Large intestine (tissue), 3 donors: ENCODE results near the gene PNP. TPM values are rescaled to one million over a fixed set of nuclear protein-coding genes. Genes with fewer than 3 reads are reported as not detected.
A peak's percentile ranks its signal among the peaks of the same experiment; 100 is the strongest.
"Not testable (repeated sequence)": the region's sequence is repeated elsewhere in the genome, so short reads cannot be mapped to it uniquely, and the experiment has no call there.

Source experiments
- DNase-seq, 2 donors: peaks; one replicate each; pipeline versions ENCODE4 v3.0.0 to v3.0.0-alpha.2; 2013
- H3K27ac ChIP-seq: one replicate; pipeline ENCODE4 v1.5.1; 2013; ENCODE audit warnings: low read length
- H3K27me3 ChIP-seq: 2 replicates; pipeline ENCODE4 v1.6.1; 2013; ENCODE audit warnings: low read length; ENCODE audit not compliant: control insufficient read depth, insufficient read depth
- H3K36me3 ChIP-seq: 2 replicates; pipeline ENCODE4 v1.6.1; 2013; ENCODE audit warnings: low read length; ENCODE audit not compliant: control insufficient read depth, insufficient read depth
- H3K4me1 ChIP-seq: one replicate; pipeline ENCODE4 v1.6.1; 2013; ENCODE audit warnings: low read length; ENCODE audit not compliant: control insufficient read depth, insufficient read depth
- H3K4me3 ChIP-seq: one replicate; pipeline ENCODE4 v1.5.1; 2013; ENCODE audit warnings: low read length
- H3K9me3 ChIP-seq: one replicate; pipeline ENCODE4 v1.6.1; 2013; ENCODE audit warnings: mild to moderate bottlenecking, low read depth, low read length, moderate library complexity; ENCODE audit not compliant: control insufficient read depth
- WGBS: methylation state at CpG from one replicate; pipeline ENCODE4 v1.1.5; 2013; ENCODE audit warnings: low lambda C conversion rate; ENCODE audit not compliant: insufficient coverage; 5-methylcytosine and 5-hydroxymethylcytosine counted together
- polyA plus RNA-seq: library from polyadenylated mRNA; unstranded; fragments of 120-200 nt; gene quantifications from one replicate; pipeline ENCODE4 v1.2.1, GENCODE V29; 2013

PNP gene
- polyA plus RNA-seq, 1 donor: 215 TPM

- Histone ChIP-seq H3K36me3 (no peaks in the 10 kb centered on the region), H3K4me1 (peaks cover 18% of the 10 kb centered on the region), H3K27ac (no peak overlapping the region), H3K9me3 (no peaks in the 10 kb centered on the region), H3K27me3 (peaks cover 1% of the 10 kb centered on the region), H3K4me3 (no peak overlapping the region)
- no CpG with 5 or more reads among the region's 30 CpGs for WGBS
- no peak for DNase-seq
Measured at GRCh38 chr14:20429801-20430669, 39.2 kb upstream of the PNP start.

GRCh38 chr14:20434701-20435581 is 34.3 kb upstream of the PNP start:
- H3K36me3 ChIP-seq: no peaks in the 10 kb centered on the region
- no peak overlapping the region for H3K27ac ChIP-seq
- peak in 1 of 2 donors; percentile 41 for DNase-seq
- WGBS: no CpG with 5 or more reads among the region's 44 CpGs
- H3K9me3 ChIP-seq: no peaks in the 10 kb centered on the region
- peaks cover 7% of the 10 kb centered on the region for H3K27me3 ChIP-seq
- peak overlapping the region; percentile 38 for H3K4me3 ChIP-seq
- peaks cover 4% of the 10 kb centered on the region for H3K4me1 ChIP-seq

DNA sequence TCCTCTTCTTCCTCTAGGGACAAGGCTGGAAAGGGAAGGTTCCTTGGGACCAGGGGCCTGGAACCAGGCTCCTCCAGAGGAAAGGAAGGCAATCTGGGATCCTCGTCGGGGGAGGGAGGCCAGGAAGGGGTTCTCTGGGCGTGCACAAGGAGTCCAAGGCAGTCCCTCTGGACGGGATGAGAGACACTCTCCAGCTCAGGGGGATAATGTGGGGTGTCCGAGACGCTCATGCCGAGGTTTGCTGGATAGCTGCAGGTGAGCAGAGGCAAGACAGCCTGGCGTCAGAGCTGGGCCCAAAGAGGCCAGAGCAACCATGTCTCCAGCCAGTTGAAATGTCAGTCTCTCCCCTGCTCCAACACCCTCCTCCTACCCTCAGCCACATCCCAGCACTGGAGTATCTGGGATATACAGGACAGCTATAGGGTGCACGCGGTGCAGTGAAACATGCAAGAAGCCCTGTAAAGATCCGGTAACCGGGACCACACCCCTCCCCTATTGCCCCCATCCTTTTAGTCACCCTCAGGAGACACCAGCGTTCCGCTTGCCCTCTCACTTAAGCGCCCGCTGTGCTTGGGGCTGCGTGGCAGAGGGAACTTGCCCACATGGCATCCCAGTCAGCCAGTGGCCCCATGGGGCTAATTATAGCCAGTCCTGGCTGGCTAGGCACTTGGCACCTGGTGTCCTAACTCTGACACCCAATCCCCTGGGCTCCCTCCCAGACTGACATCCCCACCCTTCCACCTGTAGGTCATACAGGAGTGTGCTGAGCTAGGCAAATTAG is 33.4 kb upstream of the PNP start, which contains the start of gene KLHL33:
KLHL33 (minus strand) TSS at position 585 of the 781 bp plus-strand sequence; CDS start at position 230, 355 bp downstream.
- H3K27ac ChIP-seq: no peak within 1 kb of the TSS
- peaks cover 6% of the 10 kb centered on the region for H3K4me1 ChIP-seq
- DNase-seq: no peak
- H3K9me3 ChIP-seq: no peaks in the 10 kb centered on the region
- WGBS: no CpG with 5 or more reads among the region's 17 CpGs
- peaks cover 7% of the 10 kb centered on the region for H3K27me3 ChIP-seq
- H3K4me3 ChIP-seq: peak within 1 kb of the TSS; percentile 38
- no peaks in the 10 kb centered on the region for H3K36me3 ChIP-seq

DNA sequence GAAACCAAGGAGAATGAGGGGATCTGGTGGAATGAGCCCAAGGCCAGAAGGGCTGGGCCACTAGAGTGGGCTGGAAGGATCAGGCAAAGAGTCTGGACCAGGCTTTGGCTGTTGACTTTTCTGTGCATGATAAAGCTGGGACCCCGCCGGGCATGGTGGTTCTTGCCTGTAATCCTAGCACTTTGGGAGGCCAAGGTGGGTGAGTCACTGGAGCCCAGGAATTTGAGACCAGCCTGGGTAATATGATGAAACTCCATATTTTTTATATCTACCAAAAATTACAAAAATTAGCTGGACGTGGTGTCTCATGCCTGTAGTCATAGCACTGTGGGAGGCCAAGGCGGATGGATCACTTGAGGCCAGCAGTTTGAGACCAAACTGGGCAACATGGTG is 32.8 kb upstream of the PNP start:
- Histone ChIP-seq H3K9me3 (no peaks in the 10 kb centered on the region), H3K4me3 (no peak overlapping the region), H3K4me1 (peaks cover 6% of the 10 kb centered on the region), H3K27me3 (peaks cover 7% of the 10 kb centered on the region), H3K27ac (no peak overlapping the region), H3K36me3 (no peaks in the 10 kb centered on the region)
- no peak for DNase-seq
- 100% methylated on average over 2 of the region's 4 CpGs for WGBS

- no peaks in the 10 kb centered on the region for H3K36me3 ChIP-seq
- H3K9me3 ChIP-seq: peaks cover 5% of the 10 kb centered on the region
- peaks cover 7% of the 10 kb centered on the region for H3K27me3 ChIP-seq
- H3K27ac ChIP-seq: no peak overlapping the region
- WGBS: no CpG with 5 or more reads among the region's 7 CpGs
- peaks cover 12% of the 10 kb centered on the region for H3K4me1 ChIP-seq
- no peak overlapping the region for H3K4me3 ChIP-seq
- no peak for DNase-seq
Measured at GRCh38 chr14:20438664-20439063, 30.5 kb upstream of the PNP start.

GRCh38 chr14:20440465-20440864 is 28.7 kb upstream of the PNP start:
- no peak overlapping the region for H3K27ac ChIP-seq
- WGBS: no CpG with 5 or more reads among the region's 5 CpGs
- peaks cover 1% of the 10 kb centered on the region for H3K27me3 ChIP-seq
- DNase-seq: no peak
- no peak overlapping the region for H3K4me3 ChIP-seq
- H3K4me1 ChIP-seq: peaks cover 8% of the 10 kb centered on the region
- H3K9me3 ChIP-seq: peaks cover 5% of the 10 kb centered on the region
- H3K36me3 ChIP-seq: peaks cover 7% of the 10 kb centered on the region

DNA sequence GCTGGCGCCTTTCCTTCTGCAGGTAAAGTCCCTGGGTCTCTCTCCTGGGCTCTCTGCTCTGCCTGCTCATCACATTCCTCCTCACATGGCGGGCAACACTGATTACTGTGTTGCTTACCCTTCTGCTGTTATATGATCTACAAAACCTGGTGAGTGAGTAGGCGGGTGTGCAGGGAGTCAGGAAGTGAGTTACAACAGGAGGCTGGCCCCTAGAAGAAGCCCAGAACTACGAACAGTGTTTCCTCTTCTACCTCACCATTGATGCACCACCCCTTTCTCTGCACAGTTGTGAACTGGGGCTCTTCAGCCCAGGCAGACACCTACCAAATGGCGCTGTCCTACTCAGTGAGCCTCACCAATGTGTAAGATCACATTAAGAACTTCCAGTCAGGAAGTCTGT is 28.3 kb upstream of the PNP start:
- no peak overlapping the region for H3K4me3 ChIP-seq

DNA sequence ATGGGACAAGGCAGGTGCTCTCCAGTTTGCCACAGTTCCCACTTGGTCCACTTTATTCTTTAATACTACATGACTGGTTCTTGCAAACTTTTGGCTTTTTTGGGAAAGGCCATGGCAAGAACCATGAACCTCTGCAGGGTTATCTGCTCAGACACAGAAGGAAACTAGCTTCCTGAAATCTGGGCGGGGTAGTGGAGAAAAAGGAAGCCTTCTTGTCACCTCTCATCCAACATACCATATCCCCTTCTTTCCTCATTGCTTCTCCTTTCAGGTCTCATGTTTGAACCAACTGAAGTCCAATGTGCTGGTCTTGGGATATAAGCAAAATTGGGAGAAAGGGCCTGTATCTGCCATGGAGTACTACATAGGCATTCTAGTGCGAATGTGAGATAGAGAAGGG is 27.7 kb upstream of the PNP start:
- no peak overlapping the region for H3K4me3 ChIP-seq
- peaks cover 5% of the 10 kb centered on the region for H3K9me3 ChIP-seq
- H3K27me3 ChIP-seq: no peaks in the 10 kb centered on the region
- WGBS: no CpG with 5 or more reads among the region's 2 CpGs
- peaks cover 14% of the 10 kb centered on the region for H3K36me3 ChIP-seq
- DNase-seq: no peak
- peaks cover 8% of the 10 kb centered on the region for H3K4me1 ChIP-seq
- no peak overlapping the region for H3K27ac ChIP-seq

More for the DNA sequence above, 28.3 kb upstream of the PNP start:
- DNase-seq: no peak
- Histone ChIP-seq H3K4me1 (peaks cover 8% of the 10 kb centered on the region), H3K27ac (no peak overlapping the region), H3K36me3 (peaks cover 8% of the 10 kb centered on the region), H3K9me3 (peaks cover 5% of the 10 kb centered on the region), H3K27me3 (no peaks in the 10 kb centered on the region)
- no CpG with 5 or more reads among the region's 5 CpGs for WGBS

DNA sequence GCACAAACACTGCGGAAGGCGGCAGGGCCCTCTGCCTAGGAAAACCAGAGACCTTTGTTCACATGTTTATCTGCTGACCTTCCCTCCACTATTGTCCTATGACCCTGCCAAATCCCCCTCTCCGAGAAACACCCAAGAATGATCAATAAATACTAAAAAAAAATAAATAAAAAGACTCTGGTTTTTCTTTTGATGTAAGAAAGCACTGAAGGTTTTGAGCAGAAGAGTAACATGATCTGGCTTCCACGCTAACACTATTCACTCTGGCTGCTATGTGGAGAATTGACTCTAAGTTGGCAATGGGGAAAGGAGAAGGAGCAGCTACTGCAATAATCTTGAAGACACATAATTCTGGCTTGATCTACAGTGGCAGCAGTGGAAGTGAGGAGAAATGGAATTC is 25.6 kb upstream of the PNP start:
- not testable (repeated sequence) for DNase-seq, H3K9me3 ChIP-seq, H3K4me1 ChIP-seq, H3K27me3 ChIP-seq, H3K4me3 ChIP-seq, H3K27ac ChIP-seq
- H3K36me3 ChIP-seq: peaks cover 36% of the 10 kb centered on the region
- WGBS: no CpG with 5 or more reads among the region's 4 CpGs

DNA sequence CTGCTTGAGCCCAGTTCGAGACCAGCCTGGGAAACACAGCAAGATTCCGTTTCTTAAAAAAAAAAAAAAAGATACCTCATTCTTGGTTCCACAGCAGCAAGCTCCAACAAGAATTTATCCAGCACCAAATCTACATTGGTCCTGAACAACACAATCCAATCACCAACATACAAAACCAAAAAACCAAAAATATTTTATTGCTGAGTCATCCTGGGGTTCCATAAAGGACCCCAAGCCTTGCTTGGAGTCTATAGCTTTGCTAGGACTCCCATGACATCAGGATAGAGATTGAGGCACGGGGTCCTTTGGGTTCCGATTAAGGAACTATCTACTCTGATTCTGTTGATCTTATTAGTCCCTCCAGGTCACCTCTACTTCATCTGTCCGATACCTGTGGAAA is 22.3 kb upstream of the PNP start:
- no peak for DNase-seq
- Histone ChIP-seq H3K27ac (no peak overlapping the region), H3K4me1 (peaks cover 5% of the 10 kb centered on the region), H3K4me3 (no peak overlapping the region), H3K9me3 (peaks cover 5% of the 10 kb centered on the region), H3K27me3 (no peaks in the 10 kb centered on the region), H3K36me3 (peaks cover 66% of the 10 kb centered on the region)
- WGBS: no CpG with 5 or more reads among the region's 5 CpGs
